ENCODE results near the gene PRR23E. TPM values are rescaled to one million over a fixed set of nuclear protein-coding genes. Genes with fewer than 3 reads are reported as not detected.

The PRR23E gene
- polyA plus RNA-seq, 1 of the 3 experiments (the other 2 are of a cell fraction) = not detected

DNA sequence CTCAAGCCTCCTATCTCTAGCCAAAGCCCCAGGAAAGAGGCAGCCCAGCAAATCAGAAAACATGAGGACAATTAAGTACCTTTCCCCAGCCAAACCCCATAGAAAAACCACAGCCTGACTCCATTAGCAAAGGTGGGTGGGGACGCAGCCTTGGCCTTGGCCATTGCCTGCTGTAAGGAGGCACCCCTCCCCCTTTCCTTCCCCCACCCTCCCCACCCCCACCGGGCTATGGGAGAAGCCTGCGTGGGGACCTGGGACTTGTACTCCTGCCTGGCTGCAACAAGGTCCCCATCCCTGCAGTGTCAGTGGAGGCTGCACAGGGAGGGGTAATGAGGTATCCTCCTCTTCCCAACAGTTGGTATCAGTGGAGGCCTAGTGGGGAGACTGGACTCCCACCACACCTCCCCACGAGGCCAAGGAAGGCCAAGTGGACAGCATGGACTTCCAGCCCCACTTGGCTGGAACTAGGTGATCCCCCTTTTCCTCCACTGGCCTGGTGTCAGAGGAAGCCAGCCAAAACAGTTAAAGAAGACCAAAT lies 20.5 kb downstream of the PRR23E start (continued):
- TF ChIP-seq, protein P1, sequence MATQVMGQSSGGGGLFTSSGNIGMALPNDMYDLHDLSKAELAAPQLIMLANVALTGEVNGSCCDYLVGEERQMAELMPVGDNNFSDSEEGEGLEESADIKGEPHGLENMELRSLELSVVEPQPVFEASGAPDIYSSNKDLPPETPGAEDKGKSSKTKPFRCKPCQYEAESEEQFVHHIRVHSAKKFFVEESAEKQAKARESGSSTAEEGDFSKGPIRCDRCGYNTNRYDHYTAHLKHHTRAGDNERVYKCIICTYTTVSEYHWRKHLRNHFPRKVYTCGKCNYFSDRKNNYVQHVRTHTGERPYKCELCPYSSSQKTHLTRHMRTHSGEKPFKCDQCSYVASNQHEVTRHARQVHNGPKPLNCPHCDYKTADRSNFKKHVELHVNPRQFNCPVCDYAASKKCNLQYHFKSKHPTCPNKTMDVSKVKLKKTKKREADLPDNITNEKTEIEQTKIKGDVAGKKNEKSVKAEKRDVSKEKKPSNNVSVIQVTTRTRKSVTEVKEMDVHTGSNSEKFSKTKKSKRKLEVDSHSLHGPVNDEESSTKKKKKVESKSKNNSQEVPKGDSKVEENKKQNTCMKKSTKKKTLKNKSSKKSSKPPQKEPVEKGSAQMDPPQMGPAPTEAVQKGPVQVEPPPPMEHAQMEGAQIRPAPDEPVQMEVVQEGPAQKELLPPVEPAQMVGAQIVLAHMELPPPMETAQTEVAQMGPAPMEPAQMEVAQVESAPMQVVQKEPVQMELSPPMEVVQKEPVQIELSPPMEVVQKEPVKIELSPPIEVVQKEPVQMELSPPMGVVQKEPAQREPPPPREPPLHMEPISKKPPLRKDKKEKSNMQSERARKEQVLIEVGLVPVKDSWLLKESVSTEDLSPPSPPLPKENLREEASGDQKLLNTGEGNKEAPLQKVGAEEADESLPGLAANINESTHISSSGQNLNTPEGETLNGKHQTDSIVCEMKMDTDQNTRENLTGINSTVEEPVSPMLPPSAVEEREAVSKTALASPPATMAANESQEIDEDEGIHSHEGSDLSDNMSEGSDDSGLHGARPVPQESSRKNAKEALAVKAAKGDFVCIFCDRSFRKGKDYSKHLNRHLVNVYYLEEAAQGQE (IDR thresholded peaks at IDR 0.05; ENCODE audit: low read depth, low read length) = no peak
- TF ChIP-seq SIN3A (IDR thresholded peaks at IDR 0.05; ENCODE audit: borderline replicate concordance, low read depth, low read length) = no peak

DNA sequence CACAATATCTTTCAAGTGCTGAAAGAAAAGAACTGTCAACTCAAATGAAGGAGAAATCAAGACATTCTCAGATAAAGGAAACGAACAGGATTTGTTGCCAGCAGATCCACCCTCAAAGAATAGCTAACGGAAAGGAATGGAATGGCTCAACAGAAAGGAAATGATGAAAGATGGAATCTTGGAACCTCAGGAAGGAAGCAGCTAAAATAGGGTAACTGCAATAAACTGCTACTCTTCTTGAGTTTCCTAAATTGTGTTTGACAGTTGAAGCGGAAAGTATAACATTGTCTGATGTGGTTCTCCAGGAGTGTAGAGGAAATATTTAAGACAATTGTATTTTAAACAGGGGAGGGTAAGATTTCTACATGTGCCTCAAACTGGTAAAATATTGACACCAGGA lies 22.0 kb downstream of the PRR23E start:
- CTCF ChIA-PET = interaction anchor here (0.6 kb wide), 1 partner anchor 10 kb away, joined by 3 read pairs; no protein-coding TSS in a partner anchor
- peak overlapping the region; percentile 12; the same call in 1 of the 2 replicates for H3K4me2 ChIP-seq

More for the DNA sequence above, 22.0 kb downstream of the PRR23E start:
- H3K27me3 ChIP-seq (ENCODE audit: insufficient read depth) = no peaks in the 10 kb centered on the region
- peaks cover 3 to 16% of the 10 kb centered on the region in 2 experiments; a peak in 2 of 4 replicates for H3K4me1 ChIP-seq (ENCODE audit: control insufficient read depth in 1 of 2, insufficient read depth in 2 of 2, low read depth in 1 of 2, low read length in 1 of 2)
- H3K9ac ChIP-seq = no peak overlapping the region
- peak overlapping the region; percentile 45 to 50; a peak in 3 of 4 replicates for H3K27ac ChIP-seq (ENCODE audit: low read depth in 2 of 2, low read length in 1 of 2)
- DNase-seq = no peak
- WGBS (ENCODE audit: low lambda C conversion rate) = 25% methylated on average over 3 of the region's 3 CpGs
- H3F3A ChIP-seq (replicated peaks; ENCODE audit: insufficient read depth) = peaks cover 19% of the 10 kb centered on the region
- POLR2A ChIA-PET = no interaction called here
- H3K9me2 ChIP-seq = no peaks in the 10 kb centered on the region
- peak overlapping the region; percentile 76 for H2AFZ ChIP-seq (ENCODE audit: low read depth)
- no peaks in the 10 kb centered on the region for H3K9me3 ChIP-seq
- no peaks in the 10 kb centered on the region for H3K79me2 ChIP-seq (ENCODE audit: insufficient read depth)
- no peaks in the 10 kb centered on the region for H4K20me1 ChIP-seq (ENCODE audit: insufficient read depth)
- no peak overlapping the region for H3K4me3 ChIP-seq (ENCODE audit: low read depth in 2 of 2, low read length in 1 of 2)
- no peaks in the 10 kb centered on the region for H3K36me3 ChIP-seq (replicated peaks in 1 of 2; ENCODE audit: control insufficient read depth in 1 of 2, insufficient read depth in 2 of 2, low read length in 1 of 2)
- no peak for TF ChIP-seq ZBTB33 (IDR thresholded peaks at IDR 0.05; ENCODE audit: borderline replicate concordance, low read depth)
- TF ChIP-seq EP300 (IDR thresholded peaks at IDR 0.05; ENCODE audit: borderline replicate concordance in 1 of 2, low read depth in 1 of 2, low read length in 1 of 2) = peak in 1 of 2 experiments; percentile 45; a peak in 1 of 4 replicates

Measured in SK-N-SH (cell line).